HEK293 (cell line): Measurements from ENCODE around the gene EEF1A2.

Experiments used
- BCL11B ChIP-seq: fragments of 450-650 bp; formaldehyde crosslinking; IDR thresholded peaks from 2 replicates; pipeline ENCODE4 v1.5.1; 2016; ENCODE audit warnings: low read depth, missing biosample characterization, missing genetic modification characterization
- FEZF1 ChIP-seq: fragments of 450-650 bp; formaldehyde crosslinking; IDR thresholded peaks from 2 replicates; pipeline ENCODE4 v1.5.1; 2016; ENCODE audit warnings: missing biosample characterization, missing genetic modification characterization
- GLI2 ChIP-seq: fragments of 450-650 bp; formaldehyde crosslinking; IDR thresholded peaks from 2 replicates; pipeline ENCODE4; 2017; ENCODE audit warnings: missing biosample characterization, missing genetic modification characterization, low read depth, borderline replicate concordance
- GLIS2 ChIP-seq: fragments of 450-650 bp; formaldehyde crosslinking; IDR thresholded peaks from 2 replicates; pipeline ENCODE4 v1.5.1; 2016; ENCODE audit warnings: missing biosample characterization, missing genetic modification characterization
- PATZ1 ChIP-seq: fragments of 450-650 bp; formaldehyde crosslinking; IDR thresholded peaks from 2 replicates; pipeline ENCODE4 v1.5.1; 2016; ENCODE audit warnings: missing biosample characterization, missing genetic modification characterization
- REPIN1 ChIP-seq: fragments of 450-650 bp; formaldehyde crosslinking; IDR thresholded peaks from 2 replicates; pipeline ENCODE4 v1.5.1; 2017; ENCODE audit warnings: missing biosample characterization, missing genetic modification characterization, low read depth
- SP3 ChIP-seq: fragments of 450-650 bp; formaldehyde crosslinking; IDR thresholded peaks from 2 replicates; pipeline ENCODE4 v1.5.1; 2016; ENCODE audit warnings: missing biosample characterization, missing genetic modification characterization
- ZBTB10 ChIP-seq: fragments of 450-650 bp; formaldehyde crosslinking; IDR thresholded peaks from 2 replicates; pipeline ENCODE4 v1.5.1; 2016; ENCODE audit warnings: missing biosample characterization, missing genetic modification characterization
- ZBTB21 ChIP-seq: fragments of 450-650 bp; formaldehyde crosslinking; IDR thresholded peaks from 2 replicates; pipeline ENCODE4 v1.5.1; 2017; ENCODE audit warnings: missing biosample characterization, missing genetic modification characterization
- ZBTB7A ChIP-seq: fragments of 450-650 bp; formaldehyde crosslinking; IDR thresholded peaks from 2 replicates; pipeline ENCODE4 v1.5.1; 2016; ENCODE audit warnings: low read depth, missing biosample characterization, missing genetic modification characterization
- ZEB2 ChIP-seq: fragments of 450-650 bp; formaldehyde crosslinking; IDR thresholded peaks from 2 replicates; pipeline ENCODE4 v1.5.1; 2016; ENCODE audit warnings: missing biosample characterization, missing genetic modification characterization
- ZFP37 ChIP-seq: fragments of 450-650 bp; formaldehyde crosslinking; IDR thresholded peaks from 2 replicates; pipeline ENCODE4 v1.5.1; 2016; ENCODE audit warnings: missing biosample characterization, missing genetic modification characterization
- ZFP41 ChIP-seq: fragments of 450-650 bp; formaldehyde crosslinking; IDR thresholded peaks from 2 replicates; pipeline ENCODE4 v1.5.1; 2016; ENCODE audit warnings: missing biosample characterization, missing genetic modification characterization, borderline replicate concordance
- ZNF155 ChIP-seq: fragments of 450-650 bp; formaldehyde crosslinking; IDR thresholded peaks from 2 replicates; pipeline ENCODE4 v1.5.1; 2016; ENCODE audit warnings: missing biosample characterization, missing genetic modification characterization
- ZNF214 ChIP-seq: fragments of 450-650 bp; formaldehyde crosslinking; IDR thresholded peaks from 2 replicates; pipeline ENCODE4 v1.5.1; 2017; ENCODE audit warnings: missing biosample characterization, mild to moderate bottlenecking, missing genetic modification characterization, borderline replicate concordance
- ZNF302 ChIP-seq: fragments of 450-650 bp; formaldehyde crosslinking; IDR thresholded peaks from 2 replicates; pipeline ENCODE4 v1.5.1; 2016; ENCODE audit warnings: missing biosample characterization, missing genetic modification characterization, low read depth
- ZNF341 ChIP-seq: fragments of 450-650 bp; formaldehyde crosslinking; IDR thresholded peaks from 2 replicates; pipeline ENCODE4; 2016; ENCODE audit warnings: low read depth, missing biosample characterization, missing genetic modification characterization
- ZNF362 ChIP-seq: fragments of 450-650 bp; formaldehyde crosslinking; IDR thresholded peaks from 2 replicates; pipeline ENCODE4 v1.5.1; 2016; ENCODE audit warnings: missing biosample characterization, missing genetic modification characterization
- ZNF394 ChIP-seq: fragments of 450-650 bp; formaldehyde crosslinking; IDR thresholded peaks from 2 replicates; pipeline ENCODE4 v1.5.1; 2016; ENCODE audit warnings: missing biosample characterization, missing genetic modification characterization, mild to moderate bottlenecking, moderate library complexity, borderline replicate concordance
- ZNF48 ChIP-seq: fragments of 450-650 bp; formaldehyde crosslinking; IDR thresholded peaks from 2 replicates; pipeline ENCODE4 v1.5.1; 2016; ENCODE audit warnings: missing biosample characterization, missing genetic modification characterization
- ZNF623 ChIP-seq: fragments of 450-650 bp; formaldehyde crosslinking; IDR thresholded peaks from 2 replicates; pipeline ENCODE4 v1.5.1; 2016; ENCODE audit warnings: missing biosample characterization, missing genetic modification characterization
- TF ChIP-seq, protein P1 (sequence below): fragments of 450-650 bp; formaldehyde crosslinking; IDR thresholded peaks from 2 replicates; pipeline ENCODE4 v1.5.1; 2017; ENCODE audit warnings: missing biosample characterization, missing genetic modification characterization
- TF ChIP-seq, protein P2 (sequence below): fragments of 450-650 bp; formaldehyde crosslinking; IDR thresholded peaks from 2 replicates; pipeline ENCODE4 v1.5.1; 2016; ENCODE audit warnings: missing biosample characterization, missing genetic modification characterization
- TF ChIP-seq, protein P3 (sequence below): fragments of 450-650 bp; formaldehyde crosslinking; IDR thresholded peaks from 2 replicates; pipeline ENCODE4 v1.5.1; 2016; ENCODE audit warnings: missing biosample characterization, missing genetic modification characterization
- TF ChIP-seq, protein P4 (sequence below): fragments of 450-650 bp; formaldehyde crosslinking; IDR thresholded peaks from 2 replicates; pipeline ENCODE4 v1.5.1; 2016; ENCODE audit warnings: missing biosample characterization, missing genetic modification characterization

Gene EEF1A2

GRCh38 chr20:63534831-63535651 lies 36.2 kb upstream of the EEF1A2 start (continued):
- TF ChIP-seq, protein P1, sequence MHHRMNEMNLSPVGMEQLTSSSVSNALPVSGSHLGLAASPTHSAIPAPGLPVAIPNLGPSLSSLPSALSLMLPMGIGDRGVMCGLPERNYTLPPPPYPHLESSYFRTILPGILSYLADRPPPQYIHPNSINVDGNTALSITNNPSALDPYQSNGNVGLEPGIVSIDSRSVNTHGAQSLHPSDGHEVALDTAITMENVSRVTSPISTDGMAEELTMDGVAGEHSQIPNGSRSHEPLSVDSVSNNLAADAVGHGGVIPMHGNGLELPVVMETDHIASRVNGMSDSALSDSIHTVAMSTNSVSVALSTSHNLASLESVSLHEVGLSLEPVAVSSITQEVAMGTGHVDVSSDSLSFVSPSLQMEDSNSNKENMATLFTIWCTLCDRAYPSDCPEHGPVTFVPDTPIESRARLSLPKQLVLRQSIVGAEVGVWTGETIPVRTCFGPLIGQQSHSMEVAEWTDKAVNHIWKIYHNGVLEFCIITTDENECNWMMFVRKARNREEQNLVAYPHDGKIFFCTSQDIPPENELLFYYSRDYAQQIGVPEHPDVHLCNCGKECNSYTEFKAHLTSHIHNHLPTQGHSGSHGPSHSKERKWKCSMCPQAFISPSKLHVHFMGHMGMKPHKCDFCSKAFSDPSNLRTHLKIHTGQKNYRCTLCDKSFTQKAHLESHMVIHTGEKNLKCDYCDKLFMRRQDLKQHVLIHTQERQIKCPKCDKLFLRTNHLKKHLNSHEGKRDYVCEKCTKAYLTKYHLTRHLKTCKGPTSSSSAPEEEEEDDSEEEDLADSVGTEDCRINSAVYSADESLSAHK (tag by site-specific recombination): no peak
- TF ChIP-seq, protein P2, sequence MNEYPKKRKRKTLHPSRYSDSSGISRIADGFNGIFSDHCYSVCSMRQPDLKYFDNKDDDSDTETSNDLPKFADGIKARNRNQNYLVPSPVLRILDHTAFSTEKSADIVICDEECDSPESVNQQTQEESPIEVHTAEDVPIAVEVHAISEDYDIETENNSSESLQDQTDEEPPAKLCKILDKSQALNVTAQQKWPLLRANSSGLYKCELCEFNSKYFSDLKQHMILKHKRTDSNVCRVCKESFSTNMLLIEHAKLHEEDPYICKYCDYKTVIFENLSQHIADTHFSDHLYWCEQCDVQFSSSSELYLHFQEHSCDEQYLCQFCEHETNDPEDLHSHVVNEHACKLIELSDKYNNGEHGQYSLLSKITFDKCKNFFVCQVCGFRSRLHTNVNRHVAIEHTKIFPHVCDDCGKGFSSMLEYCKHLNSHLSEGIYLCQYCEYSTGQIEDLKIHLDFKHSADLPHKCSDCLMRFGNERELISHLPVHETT (tag by site-specific recombination): no peak
- no peak for TF ChIP-seq ZNF48 (tag by site-specific recombination)
- TF ChIP-seq FEZF1: no peak
- no peak for TF ChIP-seq ZNF302 (tag by site-specific recombination)
- TF ChIP-seq GLI2 (tag by site-specific recombination): no peak
- TF ChIP-seq BCL11B (tag by site-specific recombination): no peak
- no peak for TF ChIP-seq ZNF362 (tag by site-specific recombination)
- TF ChIP-seq, protein P3, sequence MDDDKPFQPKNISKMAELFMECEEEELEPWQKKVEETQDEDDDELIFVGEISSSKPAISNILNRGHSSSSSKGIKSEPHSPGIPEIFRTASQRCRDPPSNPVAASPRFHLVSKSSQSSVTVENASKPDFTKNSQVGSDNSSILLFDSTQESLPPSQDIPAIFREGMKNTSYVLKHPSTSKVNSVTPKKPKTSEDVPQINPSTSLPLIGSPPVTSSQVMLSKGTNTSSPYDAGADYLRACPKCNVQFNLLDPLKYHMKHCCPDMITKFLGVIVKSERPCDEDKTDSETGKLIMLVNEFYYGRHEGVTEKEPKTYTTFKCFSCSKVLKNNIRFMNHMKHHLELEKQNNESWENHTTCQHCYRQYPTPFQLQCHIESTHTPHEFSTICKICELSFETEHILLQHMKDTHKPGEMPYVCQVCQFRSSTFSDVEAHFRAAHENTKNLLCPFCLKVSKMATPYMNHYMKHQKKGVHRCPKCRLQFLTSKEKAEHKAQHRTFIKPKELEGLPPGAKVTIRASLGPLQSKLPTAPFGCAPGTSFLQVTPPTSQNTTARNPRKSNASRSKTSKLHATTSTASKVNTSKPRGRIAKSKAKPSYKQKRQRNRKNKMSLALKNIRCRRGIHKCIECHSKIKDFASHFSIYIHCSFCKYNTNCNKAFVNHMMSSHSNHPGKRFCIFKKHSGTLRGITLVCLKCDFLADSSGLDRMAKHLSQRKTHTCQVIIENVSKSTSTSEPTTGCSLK (tag by site-specific recombination): no peak
- TF ChIP-seq ZNF155: no peak
- TF ChIP-seq ZBTB7A (tag by site-specific recombination): peak; percentile 81
- no peak for TF ChIP-seq ZBTB21 (tag by site-specific recombination)
- TF ChIP-seq ZFP41: no peak
- TF ChIP-seq SP3: no peak
- no peak for TF ChIP-seq ZNF214
- TF ChIP-seq ZNF394 (tag by site-specific recombination): no peak
- TF ChIP-seq, protein P4, sequence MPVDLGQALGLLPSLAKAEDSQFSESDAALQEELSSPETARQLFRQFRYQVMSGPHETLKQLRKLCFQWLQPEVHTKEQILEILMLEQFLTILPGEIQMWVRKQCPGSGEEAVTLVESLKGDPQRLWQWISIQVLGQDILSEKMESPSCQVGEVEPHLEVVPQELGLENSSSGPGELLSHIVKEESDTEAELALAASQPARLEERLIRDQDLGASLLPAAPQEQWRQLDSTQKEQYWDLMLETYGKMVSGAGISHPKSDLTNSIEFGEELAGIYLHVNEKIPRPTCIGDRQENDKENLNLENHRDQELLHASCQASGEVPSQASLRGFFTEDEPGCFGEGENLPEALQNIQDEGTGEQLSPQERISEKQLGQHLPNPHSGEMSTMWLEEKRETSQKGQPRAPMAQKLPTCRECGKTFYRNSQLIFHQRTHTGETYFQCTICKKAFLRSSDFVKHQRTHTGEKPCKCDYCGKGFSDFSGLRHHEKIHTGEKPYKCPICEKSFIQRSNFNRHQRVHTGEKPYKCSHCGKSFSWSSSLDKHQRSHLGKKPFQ: no peak; the same call in 1 of the 2 replicates
- TF ChIP-seq REPIN1 (tag by site-specific recombination): no peak
- no peak for TF ChIP-seq GLIS2 (tag by site-specific recombination)
- no peak for TF ChIP-seq ZNF623 (tag by site-specific recombination)
- no peak for TF ChIP-seq ZFP37 (tag by site-specific recombination)
- peak; percentile 33; the same call in 1 of the 2 replicates for TF ChIP-seq PATZ1 (tag by site-specific recombination)
- peak; percentile 82 for TF ChIP-seq ZEB2 (tag by site-specific recombination)
- TF ChIP-seq ZNF341 (tag by site-specific recombination): no peak
- TF ChIP-seq ZBTB10 (tag by site-specific recombination): 0 out of 2 replicates have a peak, but pooled peaks have one; percentile 48
